ENCODE data around the gene ATAD2B.

ATAD2B gene

DNA sequence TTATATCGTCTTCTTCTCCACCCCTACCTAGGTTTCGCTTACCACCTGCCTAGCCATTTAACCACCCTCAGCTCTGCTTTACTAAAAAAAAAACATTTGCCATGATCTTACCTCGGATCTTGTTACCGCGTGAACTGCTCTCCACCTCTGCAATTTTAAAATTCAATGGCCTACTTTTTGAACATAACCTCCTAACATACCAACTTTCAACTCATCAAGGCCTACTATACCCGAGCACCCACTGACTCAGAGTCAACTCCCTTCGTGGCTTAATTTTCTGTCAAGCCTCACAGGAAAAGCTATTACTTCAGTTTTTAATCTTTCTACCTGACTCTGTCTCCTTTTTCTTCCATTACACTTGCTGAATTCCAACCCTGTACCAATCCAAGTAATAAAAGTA, 55.7 kb downstream of the ATAD2B start:
- DNase-seq (ENCODE audit: extremely low read depth, low read depth) = no peak
- TF ChIP-seq, protein P1, sequence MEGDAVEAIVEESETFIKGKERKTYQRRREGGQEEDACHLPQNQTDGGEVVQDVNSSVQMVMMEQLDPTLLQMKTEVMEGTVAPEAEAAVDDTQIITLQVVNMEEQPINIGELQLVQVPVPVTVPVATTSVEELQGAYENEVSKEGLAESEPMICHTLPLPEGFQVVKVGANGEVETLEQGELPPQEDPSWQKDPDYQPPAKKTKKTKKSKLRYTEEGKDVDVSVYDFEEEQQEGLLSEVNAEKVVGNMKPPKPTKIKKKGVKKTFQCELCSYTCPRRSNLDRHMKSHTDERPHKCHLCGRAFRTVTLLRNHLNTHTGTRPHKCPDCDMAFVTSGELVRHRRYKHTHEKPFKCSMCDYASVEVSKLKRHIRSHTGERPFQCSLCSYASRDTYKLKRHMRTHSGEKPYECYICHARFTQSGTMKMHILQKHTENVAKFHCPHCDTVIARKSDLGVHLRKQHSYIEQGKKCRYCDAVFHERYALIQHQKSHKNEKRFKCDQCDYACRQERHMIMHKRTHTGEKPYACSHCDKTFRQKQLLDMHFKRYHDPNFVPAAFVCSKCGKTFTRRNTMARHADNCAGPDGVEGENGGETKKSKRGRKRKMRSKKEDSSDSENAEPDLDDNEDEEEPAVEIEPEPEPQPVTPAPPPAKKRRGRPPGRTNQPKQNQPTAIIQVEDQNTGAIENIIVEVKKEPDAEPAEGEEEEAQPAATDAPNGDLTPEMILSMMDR (IDR thresholded peaks at IDR 0.05; ENCODE audit: low read depth, low read length) = no peak

DNA sequence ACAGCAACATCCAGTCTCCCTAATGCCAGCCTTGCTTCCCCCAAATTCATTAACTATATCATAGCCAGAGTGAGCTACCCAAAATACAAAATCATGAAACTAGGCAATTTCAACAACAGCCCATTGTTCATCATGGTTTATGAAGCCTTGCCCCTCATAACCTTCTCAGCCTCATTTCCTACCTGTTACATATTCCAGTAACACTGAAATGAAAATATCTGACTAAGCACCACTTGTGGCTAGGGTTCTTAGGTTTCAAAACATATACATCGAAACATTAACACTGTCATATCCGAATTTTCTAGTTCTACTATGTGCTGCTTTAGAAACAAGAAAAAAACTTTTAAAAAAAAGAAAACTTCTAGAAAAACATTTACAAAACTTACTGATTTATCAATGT, 59.5 kb downstream of the ATAD2B start:
- TF ChIP-seq, protein P1 (IDR thresholded peaks at IDR 0.05; ENCODE audit: low read depth, low read length) = no peak
- DNase-seq (ENCODE audit: extremely low read depth, low read depth) = no peak

GRCh38 chr2:23862716-23863426, 64.1 kb downstream of the ATAD2B start:
- TF ChIP-seq, protein P1 (IDR thresholded peaks at IDR 0.05; ENCODE audit: low read depth, low read length) = no peak

GRCh38 chr2:23861952-23862351, 65.0 kb downstream of the ATAD2B start:
- TF ChIP-seq, protein P1 (IDR thresholded peaks at IDR 0.05; ENCODE audit: low read depth, low read length) = no peak
- no peak for DNase-seq (ENCODE audit: extremely low read depth, low read depth)

More at GRCh38 chr2:23862716-23863426, 64.1 kb downstream of the ATAD2B start:
- no peak for DNase-seq (ENCODE audit: extremely low read depth, low read depth)

DNA sequence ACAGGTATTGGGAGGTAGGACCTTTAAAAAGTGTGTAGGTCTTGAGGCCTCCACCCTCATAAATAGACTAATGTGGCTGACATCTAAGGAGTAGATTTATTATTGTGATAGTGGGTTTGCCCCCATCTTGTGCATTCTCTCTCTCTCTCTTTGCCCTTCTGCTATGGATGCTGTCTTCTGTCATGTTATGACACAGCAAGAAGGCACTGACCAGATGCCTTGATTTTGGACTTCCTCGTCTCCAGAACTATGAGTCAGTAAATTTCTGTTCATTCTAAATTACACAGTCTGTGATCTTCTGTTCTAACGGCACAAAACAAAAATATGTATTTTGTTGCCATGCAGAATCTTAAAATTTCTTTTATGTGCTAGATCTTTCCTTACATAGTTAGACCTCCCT, 66.9 kb downstream of the ATAD2B start:
- TF ChIP-seq, protein P1 (IDR thresholded peaks at IDR 0.05; ENCODE audit: low read depth, low read length) = no peak
- no peak for DNase-seq (ENCODE audit: extremely low read depth, low read depth)

GRCh38 chr2:23859234-23859633, 67.7 kb downstream of the ATAD2B start:
- no peak for DNase-seq (ENCODE audit: extremely low read depth, low read depth)
- TF ChIP-seq, protein P1 (IDR thresholded peaks at IDR 0.05; ENCODE audit: low read depth, low read length) = no peak

DNA sequence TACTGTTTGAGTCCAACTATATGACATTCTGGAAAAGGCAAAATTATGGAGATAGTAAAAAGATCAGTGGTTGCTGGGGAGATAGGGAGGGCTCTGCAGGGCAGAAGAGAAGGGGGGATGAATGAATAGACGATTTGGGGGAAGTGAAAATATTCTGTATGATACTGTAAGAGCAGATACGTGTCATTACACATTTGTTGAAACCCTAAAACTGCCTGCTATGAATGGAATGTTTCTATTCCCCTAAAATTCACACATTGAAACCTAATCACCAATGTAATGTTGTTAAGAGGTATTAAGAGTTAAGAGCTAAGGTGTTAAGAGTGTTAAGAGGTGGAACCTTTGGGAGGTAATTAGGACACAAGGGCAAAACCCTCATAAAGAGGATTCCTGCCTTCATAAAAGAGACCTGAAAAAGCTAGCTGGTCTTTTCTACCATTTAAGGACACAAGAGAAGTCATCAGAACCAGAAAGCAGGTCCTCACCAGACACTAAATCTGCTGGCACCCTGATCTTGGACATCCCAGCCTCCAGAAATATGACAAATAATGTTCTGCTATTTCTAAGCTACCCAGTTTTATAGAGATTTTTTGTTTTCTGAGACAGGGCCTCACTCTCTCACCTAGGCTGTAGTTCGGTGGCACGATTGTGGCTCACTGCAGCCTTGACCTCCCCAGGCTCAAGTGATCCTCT, 76.2 kb downstream of the ATAD2B start:
- TF ChIP-seq, protein P1 (IDR thresholded peaks at IDR 0.05; ENCODE audit: low read depth, low read length) = no peak
- DNase-seq (ENCODE audit: extremely low read depth, low read depth) = no peak
